SK-N-SH treated with all-trans-retinoic acid at 6 μM for 48 hours (cell line): Measurements from ENCODE around the gene CTU1.

Source experiments
- ESRRG ChIP-seq: fragments of 250-450 bp; sonication (Bioruptor Pico); IDR thresholded peaks from 2 replicates; pipeline ENCODE4 v1.6.1; 2021; ENCODE audit warnings: mild to moderate bottlenecking
- GLIS3 ChIP-seq: fragments of 250-450 bp; sonication (Bioruptor Pico); IDR thresholded peaks from 2 replicates; pipeline ENCODE4 v1.5.0; 2020; ENCODE audit warnings: mild to moderate bottlenecking, moderate library complexity
- PPARA ChIP-seq: fragments of 250-450 bp; sonication (Bioruptor Pico); IDR thresholded peaks from 2 replicates; pipeline ENCODE4 v1.5.0; 2020; ENCODE audit warnings: mild to moderate bottlenecking, borderline replicate concordance
- RARB ChIP-seq: fragments of 250-450 bp; sonication (Bioruptor Pico); IDR thresholded peaks from 2 replicates; pipeline ENCODE4 v1.8.0; 2021; ENCODE audit warnings: mild to moderate bottlenecking, moderate library complexity
- ZFP30 ChIP-seq: fragments of 450-650 bp; formaldehyde crosslinking; IDR thresholded peaks from 2 replicates; pipeline ENCODE4 v1.5.0; 2022; ENCODE audit warnings: mild to moderate bottlenecking, moderate library complexity
- ZNF8 ChIP-seq: fragments of 450-650 bp; formaldehyde crosslinking; IDR thresholded peaks from 2 replicates; pipeline ENCODE4 v1.5.0; 2020; ENCODE audit warnings: mild to moderate bottlenecking, moderate library complexity
- TF ChIP-seq, protein P1 (sequence below): fragments of 250-450 bp; sonication (Bioruptor Pico); IDR thresholded peaks from 2 replicates; pipeline ENCODE4 v1.8.0; 2020; ENCODE audit warnings: mild to moderate bottlenecking, moderate library complexity, borderline replicate concordance
- TF ChIP-seq, protein P2 (sequence below): fragments of 250-450 bp; sonication (Bioruptor Pico); IDR thresholded peaks from 2 replicates; pipeline ENCODE4 v1.5.1; 2021; ENCODE audit warnings: mild to moderate bottlenecking, moderate library complexity
- TF ChIP-seq, protein P3 (sequence below): fragments of 250-450 bp; sonication (Bioruptor Pico); IDR thresholded peaks from 2 replicates; pipeline ENCODE4 v1.5.1; 2020; ENCODE audit warnings: low read depth, mild to moderate bottlenecking, moderate library complexity

DNA sequence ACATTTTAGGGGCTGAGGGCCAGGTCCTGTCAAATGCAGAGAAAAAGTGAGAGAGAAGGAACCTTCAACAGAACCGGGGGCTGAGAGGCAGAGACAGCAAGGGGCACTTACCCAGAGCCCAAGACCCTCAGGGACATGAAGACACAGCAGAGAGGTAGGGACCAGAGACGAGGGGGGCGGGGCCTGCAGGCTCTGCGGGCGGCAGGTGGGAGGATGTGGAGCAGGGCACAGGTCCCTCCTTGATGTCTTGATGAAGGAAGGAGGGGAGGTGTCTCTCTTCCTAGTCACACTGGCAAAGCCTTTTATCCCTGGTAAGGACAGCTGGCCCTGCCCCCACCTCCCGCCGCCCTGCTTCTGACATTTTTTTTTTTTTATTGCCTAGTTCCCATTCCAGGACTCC is 25.6 kb downstream of the CTU1 start, which contains the start of gene KLK14:
- TF ChIP-seq ZFP30 (no peak), GLIS3 (no peak), ZNF8 (no peak), PPARA (CRISPR knock-in tag) (no peak), RARB (CRISPR knock-in tag) (no peak), ESRRG (CRISPR knock-in tag) (no peak)
- TF ChIP-seq, protein P1, sequence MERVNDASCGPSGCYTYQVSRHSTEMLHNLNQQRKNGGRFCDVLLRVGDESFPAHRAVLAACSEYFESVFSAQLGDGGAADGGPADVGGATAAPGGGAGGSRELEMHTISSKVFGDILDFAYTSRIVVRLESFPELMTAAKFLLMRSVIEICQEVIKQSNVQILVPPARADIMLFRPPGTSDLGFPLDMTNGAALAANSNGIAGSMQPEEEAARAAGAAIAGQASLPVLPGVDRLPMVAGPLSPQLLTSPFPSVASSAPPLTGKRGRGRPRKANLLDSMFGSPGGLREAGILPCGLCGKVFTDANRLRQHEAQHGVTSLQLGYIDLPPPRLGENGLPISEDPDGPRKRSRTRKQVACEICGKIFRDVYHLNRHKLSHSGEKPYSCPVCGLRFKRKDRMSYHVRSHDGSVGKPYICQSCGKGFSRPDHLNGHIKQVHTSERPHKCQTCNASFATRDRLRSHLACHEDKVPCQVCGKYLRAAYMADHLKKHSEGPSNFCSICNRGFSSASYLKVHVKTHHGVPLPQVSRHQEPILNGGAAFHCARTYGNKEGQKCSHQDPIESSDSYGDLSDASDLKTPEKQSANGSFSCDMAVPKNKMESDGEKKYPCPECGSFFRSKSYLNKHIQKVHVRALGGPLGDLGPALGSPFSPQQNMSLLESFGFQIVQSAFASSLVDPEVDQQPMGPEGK (CRISPR knock-in tag): no peak
- TF ChIP-seq, protein P2, sequence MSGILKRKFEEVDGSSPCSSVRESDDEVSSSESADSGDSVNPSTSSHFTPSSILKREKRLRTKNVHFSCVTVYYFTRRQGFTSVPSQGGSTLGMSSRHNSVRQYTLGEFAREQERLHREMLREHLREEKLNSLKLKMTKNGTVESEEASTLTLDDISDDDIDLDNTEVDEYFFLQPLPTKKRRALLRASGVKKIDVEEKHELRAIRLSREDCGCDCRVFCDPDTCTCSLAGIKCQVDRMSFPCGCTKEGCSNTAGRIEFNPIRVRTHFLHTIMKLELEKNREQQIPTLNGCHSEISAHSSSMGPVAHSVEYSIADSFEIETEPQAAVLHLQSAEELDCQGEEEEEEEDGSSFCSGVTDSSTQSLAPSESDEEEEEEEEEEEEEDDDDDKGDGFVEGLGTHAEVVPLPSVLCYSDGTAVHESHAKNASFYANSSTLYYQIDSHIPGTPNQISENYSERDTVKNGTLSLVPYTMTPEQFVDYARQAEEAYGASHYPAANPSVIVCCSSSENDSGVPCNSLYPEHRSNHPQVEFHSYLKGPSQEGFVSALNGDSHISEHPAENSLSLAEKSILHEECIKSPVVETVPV (CRISPR knock-in tag): no peak
- TF ChIP-seq, protein P3, sequence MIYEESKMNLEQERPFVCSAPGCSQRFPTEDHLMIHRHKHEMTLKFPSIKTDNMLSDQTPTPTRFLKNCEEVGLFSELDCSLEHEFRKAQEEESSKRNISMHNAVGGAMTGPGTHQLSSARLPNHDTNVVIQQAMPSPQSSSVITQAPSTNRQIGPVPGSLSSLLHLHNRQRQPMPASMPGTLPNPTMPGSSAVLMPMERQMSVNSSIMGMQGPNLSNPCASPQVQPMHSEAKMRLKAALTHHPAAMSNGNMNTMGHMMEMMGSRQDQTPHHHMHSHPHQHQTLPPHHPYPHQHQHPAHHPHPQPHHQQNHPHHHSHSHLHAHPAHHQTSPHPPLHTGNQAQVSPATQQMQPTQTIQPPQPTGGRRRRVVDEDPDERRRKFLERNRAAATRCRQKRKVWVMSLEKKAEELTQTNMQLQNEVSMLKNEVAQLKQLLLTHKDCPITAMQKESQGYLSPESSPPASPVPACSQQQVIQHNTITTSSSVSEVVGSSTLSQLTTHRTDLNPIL (CRISPR knock-in tag): no peak
